GM23248 (cell line): Measurements from ENCODE around the gene PDE4B. TPM values are rescaled to one million over a fixed set of nuclear protein-coding genes. Genes with fewer than 3 reads are reported as not detected.

ENCODE experiments used
- DNase-seq: peaks from one replicate; pipeline ENCODE4 v3.0.0-alpha.2; 2015
- H2AFZ ChIP-seq: fragments of 200-600 bp; sonication (generic); 2 replicates; pipeline ENCODE4 v1.6.1; 2016; ENCODE audit warnings: antibody characterized with exemption
- H3F3A ChIP-seq: fragments of 200-600 bp; sonication (generic); 2 replicates; pipeline ENCODE4 v1.6.1; 2016; ENCODE audit warnings: mild to moderate bottlenecking, antibody characterized with exemption, mixed run types; ENCODE audit not compliant: insufficient read depth
- H3K27ac ChIP-seq: fragments of 200-600 bp; sonication (generic); 2 replicates; pipeline ENCODE4 v1.5.1; 2016; ENCODE audit warnings: mild to moderate bottlenecking
- H3K27me3 ChIP-seq: fragments of 200-600 bp; sonication (generic); replicated peaks from 2 replicates; pipeline ENCODE4 v1.6.1; 2016; ENCODE audit warnings: mild to moderate bottlenecking; ENCODE audit not compliant: insufficient read depth
- H3K36me3 ChIP-seq: fragments of 200-600 bp; sonication (generic); 2 replicates; pipeline ENCODE4 v1.6.1; 2016; ENCODE audit warnings: low read depth, mild to moderate bottlenecking
- H3K4me1 ChIP-seq: fragments of 200-600 bp; sonication (generic); 2 replicates; pipeline ENCODE4 v1.6.1; 2016; ENCODE audit warnings: mild to moderate bottlenecking; ENCODE audit not compliant: insufficient read depth
- H3K4me2 ChIP-seq: fragments of 200-600 bp; sonication (generic); one replicate; pipeline ENCODE4 v1.6.1; 2016; ENCODE audit warnings: mild to moderate bottlenecking; ENCODE audit not compliant: unreplicated experiment
- H3K4me3 ChIP-seq: fragments of 200-600 bp; sonication (generic); 2 replicates; pipeline ENCODE4 v1.5.1; 2016; ENCODE audit warnings: mild to moderate bottlenecking
- H3K79me2 ChIP-seq: fragments of 200-600 bp; sonication (generic); 2 replicates; pipeline ENCODE4 v1.6.1; 2016; ENCODE audit warnings: mild to moderate bottlenecking; ENCODE audit not compliant: insufficient read depth
- H3K9ac ChIP-seq: fragments of 200-600 bp; sonication (generic); 2 replicates; pipeline ENCODE4 v1.6.1; 2016; ENCODE audit warnings: mild to moderate bottlenecking
- H3K9me2 ChIP-seq: fragments of 200-600 bp; sonication (generic); 2 replicates; pipeline ENCODE4 v1.6.1; 2016; ENCODE audit warnings: mixed run types, mild to moderate bottlenecking, moderate library complexity; ENCODE audit not compliant: insufficient read depth
- H3K9me3 ChIP-seq: fragments of 200-600 bp; sonication (generic); one replicate; pipeline ENCODE4 v1.6.1; 2017; ENCODE audit warnings: low read depth
- H4K20me1 ChIP-seq: fragments of 200-600 bp; sonication (generic); 2 replicates; pipeline ENCODE4 v1.6.0; 2016; ENCODE audit not compliant: insufficient read depth
- EZH2 ChIP-seq: fragments of 200-600 bp; sonication (generic); IDR thresholded peaks from 2 replicates; pipeline ENCODE4 v1.6.1; 2018; ENCODE audit warnings: antibody characterized with exemption, mild to moderate bottlenecking; ENCODE audit not compliant: insufficient read depth, poor library complexity, severe bottlenecking
- EZH2phosphoT487 ChIP-seq: fragments of 200-600 bp; sonication (generic); IDR thresholded peaks from 2 replicates; pipeline ENCODE4 v1.6.1; 2018; ENCODE audit warnings: antibody characterized with exemption, moderate library complexity, mild to moderate bottlenecking, low read depth; ENCODE audit not compliant: insufficient read depth
- WGBS, 2 experiments: methylation state at CpG; one replicate each; pipeline ENCODE4 v1.1.6; 2015 to 2017; ENCODE audit warnings: low lambda C conversion rate in 2 of 2, low coverage in 1 of 2; ENCODE audit errors: missing lambda C conversion rate in 2 of 2; 5-methylcytosine and 5-hydroxymethylcytosine counted together
- in situ Hi-C: fragments of 300-500 bp; cut with MboI; formaldehyde crosslinking; loops from 2 replicates; pipeline ENCODE4 v1.15.0; 2020
- polyA plus RNA-seq: library from polyadenylated mRNA; unstranded; fragments of >200 nt; fragmentation: Nextera tagmentation; extraction: Ambion mirVana; gene quantifications from 2 replicates; pipeline ENCODE4 v1.2.1, GENCODE V29; 2016
- total RNA-seq: library from RNA; depleted of rRNA; stranded (reverse); fragments of >200 nt; shearing (Covaris generic); gene quantifications from 2 replicates; pipeline ENCODE4 v1.2.3, GENCODE V29; 2014

PDE4B gene
- total and polyA plus RNA-seq, 2 experiments from 2014 or later: 19.9 to 36.2 TPM

DNA sequence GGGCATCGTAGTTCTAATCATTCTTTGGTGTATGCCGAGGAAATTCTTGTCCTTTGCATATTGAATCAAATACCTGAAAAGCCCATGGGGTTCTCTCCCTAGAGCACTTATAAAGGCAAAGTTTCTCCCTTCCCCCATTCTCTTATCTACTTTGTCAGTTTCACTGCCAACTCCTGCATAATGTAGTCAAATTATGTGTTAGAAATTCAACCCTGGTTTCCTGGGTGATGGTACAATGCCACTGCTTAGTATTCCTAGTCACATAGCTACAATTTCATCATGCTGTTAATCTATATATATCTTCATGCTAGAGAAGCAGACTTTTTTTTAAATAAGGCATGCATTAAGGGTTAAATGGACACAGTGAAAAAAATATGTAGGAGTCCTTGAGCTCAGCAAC is 119.0 kb downstream of the PDE4B start:
- WGBS, 2 experiments: 38 to 39% methylated on average over 2 of the region's 2 CpGs
- in situ Hi-C loops: no loop called here
- DNase-seq: no peak
- Histone ChIP-seq H4K20me1 (no peaks in the 10 kb centered on the region), H3K79me2 (no peaks in the 10 kb centered on the region), H2AFZ (no peak overlapping the region), H3K4me3 (no peak overlapping the region), H3F3A (no peaks in the 10 kb centered on the region), H3K9me2 (no peaks in the 10 kb centered on the region; the same call in 1 of the 2 replicates), H3K9ac (no peak overlapping the region), H3K27ac (no peak overlapping the region), H3K4me1 (peaks cover 3% of the 10 kb centered on the region; the same call in 1 of the 2 replicates), H3K27me3 (no peaks in the 10 kb centered on the region), H3K9me3 (no peaks in the 10 kb centered on the region), H3K36me3 (no peaks in the 10 kb centered on the region; the same call in 1 of the 2 replicates), H3K4me2 (no peak overlapping the region)
- TF ChIP-seq EZH2 (no peak), EZH2phosphoT487 (no peak)

- DNase-seq: no peak
- no peaks in the 10 kb centered on the region for H3F3A ChIP-seq
- no peaks in the 10 kb centered on the region for H3K27me3 ChIP-seq
- H3K9ac ChIP-seq: no peak overlapping the region
- H3K27ac ChIP-seq: no peak overlapping the region
- H2AFZ ChIP-seq: peak overlapping the region; percentile 28; the same call in 1 of the 2 replicates
- WGBS, 2 experiments: 65 to 68% methylated on average over 4 of the region's 4 CpGs
- no peaks in the 10 kb centered on the region for H3K4me1 ChIP-seq
- no peaks in the 10 kb centered on the region; the same call in 1 of the 2 replicates for H3K36me3 ChIP-seq
- H4K20me1 ChIP-seq: no peaks in the 10 kb centered on the region
- H3K4me2 ChIP-seq: no peak overlapping the region
- no peaks in the 10 kb centered on the region for H3K79me2 ChIP-seq
- TF ChIP-seq EZH2phosphoT487 (no peak), EZH2 (no peak)
- in situ Hi-C loops: no loop called here
- H3K4me3 ChIP-seq: no peak overlapping the region
- no peaks in the 10 kb centered on the region; the same call in 1 of the 2 replicates for H3K9me2 ChIP-seq
- H3K9me3 ChIP-seq: no peaks in the 10 kb centered on the region
These were observed 125.9 kb downstream of the PDE4B start for GRCh38 chr1:65918564-65918963.

GRCh38 chr1:65921446-65921845 is 128.8 kb downstream of the PDE4B start:
- no peak overlapping the region for H3K4me3 ChIP-seq
- H3K9me3 ChIP-seq: no peaks in the 10 kb centered on the region
- H3K36me3 ChIP-seq: no peaks in the 10 kb centered on the region; the same call in 1 of the 2 replicates
- H3K4me2 ChIP-seq: no peak overlapping the region
- H3K79me2 ChIP-seq: no peaks in the 10 kb centered on the region
- H3K27ac ChIP-seq: no peak overlapping the region
- no peak for DNase-seq
- H3K27me3 ChIP-seq: no peaks in the 10 kb centered on the region
- 0 out of 2 replicates have a peak overlapping the region, but pooled peaks have one; percentile 30 for H2AFZ ChIP-seq
- no peaks in the 10 kb centered on the region for H3K4me1 ChIP-seq
- in situ Hi-C loops: no loop called here
- no peak for TF ChIP-seq EZH2
- TF ChIP-seq EZH2phosphoT487: no peak
- H3K9me2 ChIP-seq: no peaks in the 10 kb centered on the region
- no peaks in the 10 kb centered on the region for H4K20me1 ChIP-seq
- WGBS, 2 experiments: 34 to 35% methylated on average over 4 of the region's 4 CpGs
- 0 out of 2 replicates have a peak, but pooled peaks cover 6% of the 10 kb centered on the region for H3F3A ChIP-seq
- no peak overlapping the region for H3K9ac ChIP-seq

DNA sequence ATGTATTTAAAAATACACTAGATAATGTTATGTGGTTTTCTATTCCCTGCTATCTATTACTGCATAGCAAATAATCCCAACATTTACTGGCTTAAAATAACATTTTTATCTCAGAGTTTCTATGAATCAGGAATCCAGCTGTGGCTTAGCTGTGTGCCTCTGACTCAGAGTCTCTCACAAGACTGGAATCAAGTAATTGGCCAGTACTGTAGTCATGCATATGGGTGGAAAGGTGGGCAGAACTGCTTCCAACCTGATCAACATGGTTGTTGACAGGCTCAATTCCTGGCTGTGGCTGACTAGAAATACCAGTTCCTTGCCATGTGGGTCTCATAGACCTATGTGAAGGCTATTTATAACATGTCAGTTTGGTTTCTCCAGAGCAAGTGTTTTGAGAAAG is 131.8 kb downstream of the PDE4B start:
- H3K9me3 ChIP-seq: peaks cover 4% of the 10 kb centered on the region
- peak; percentile 92 for DNase-seq
- H3K27me3 ChIP-seq: no peaks in the 10 kb centered on the region
- H2AFZ ChIP-seq: no peak overlapping the region
- 0 out of 2 replicates have a peak, but pooled peaks cover 6% of the 10 kb centered on the region for H3F3A ChIP-seq
- no peaks in the 10 kb centered on the region for H3K4me1 ChIP-seq
- H3K36me3 ChIP-seq: no peaks in the 10 kb centered on the region; the same call in 1 of the 2 replicates
- no peak overlapping the region for H3K9ac ChIP-seq
- H3K4me3 ChIP-seq: no peak overlapping the region
- H3K79me2 ChIP-seq: no peaks in the 10 kb centered on the region
- in situ Hi-C loops: no loop called here
- H3K4me2 ChIP-seq: no peak overlapping the region
- TF ChIP-seq EZH2phosphoT487: no peak
- TF ChIP-seq EZH2: no peak
- H4K20me1 ChIP-seq: no peaks in the 10 kb centered on the region
- H3K27ac ChIP-seq: peak overlapping the region; percentile 37
- no peaks in the 10 kb centered on the region for H3K9me2 ChIP-seq

- H3K9me2 ChIP-seq: no peaks in the 10 kb centered on the region
- no peaks in the 10 kb centered on the region for H3F3A ChIP-seq
- H3K79me2 ChIP-seq: no peaks in the 10 kb centered on the region
- no peak overlapping the region for H3K9ac ChIP-seq
- H2AFZ ChIP-seq: no peak overlapping the region
- no peaks in the 10 kb centered on the region for H4K20me1 ChIP-seq
- H3K27me3 ChIP-seq: no peaks in the 10 kb centered on the region
- H3K9me3 ChIP-seq: no peaks in the 10 kb centered on the region
- no peak overlapping the region for H3K27ac ChIP-seq
- peaks cover 5% of the 10 kb centered on the region; the same call in 1 of the 2 replicates for H3K4me1 ChIP-seq
- TF ChIP-seq EZH2phosphoT487 (no peak), EZH2 (no peak)
- no peak overlapping the region for H3K4me2 ChIP-seq
- no peaks in the 10 kb centered on the region for H3K36me3 ChIP-seq
- no peak for DNase-seq
- H3K4me3 ChIP-seq: no peak overlapping the region
- in situ Hi-C loops: loop anchor here (25.0 kb wide), 1 partner anchor 701 kb away; no protein-coding TSS in a partner anchor
These were observed 145.8 kb downstream of the PDE4B start for GRCh38 chr1:65938506-65938905.
